ENCODE data around the gene UGGT2. TPM values are rescaled to one million over a fixed set of nuclear protein-coding genes. Genes with fewer than 3 reads are reported as not detected.

Gene UGGT2
- total and polyA plus RNA-seq, 4 donors = 25.4 to 74.7 (median 41.1) TPM

DNA sequence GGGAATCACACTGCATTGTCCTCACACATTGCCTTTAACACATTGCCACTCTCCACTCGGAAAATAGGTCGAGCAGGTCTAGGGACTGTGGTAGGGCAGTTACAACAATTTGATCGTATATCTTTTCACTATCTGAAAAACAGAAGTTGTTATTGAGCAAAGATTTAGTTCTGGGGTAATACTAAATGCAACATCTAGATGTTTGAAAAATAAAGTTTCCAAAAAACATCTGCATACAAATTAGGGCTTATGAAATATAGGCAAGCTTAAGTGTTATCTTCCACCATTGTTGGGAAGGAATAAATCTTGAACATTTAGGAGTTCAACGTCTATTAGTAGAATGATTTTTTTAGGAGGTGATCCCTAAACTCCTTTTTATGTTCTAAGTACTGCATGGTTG lies 35.9 kb upstream of the UGGT2 start:
- WGBS (ENCODE audit: insufficient coverage) = no CpG with 5 or more reads among the region's 4 CpGs
- Histone ChIP-seq H3K36me3 (ENCODE audit: control insufficient read depth, insufficient read depth, low read length) (no peaks in the 10 kb centered on the region), H3K27me3 (ENCODE audit: control insufficient read depth, insufficient read depth, low read length) (peaks cover 42% of the 10 kb centered on the region), H3K9me3 (ENCODE audit: control insufficient read depth, insufficient read depth, low read length) (no peaks in the 10 kb centered on the region), H3K4me3 (ENCODE audit: low read depth, low read length) (peak overlapping the region; percentile 55), H3K4me1 (ENCODE audit: control insufficient read depth, insufficient read depth, low read length) (peaks cover 15% of the 10 kb centered on the region), H3K27ac (ENCODE audit: low read depth, low read length) (no peak overlapping the region)
- DNase-seq (ENCODE audit: low read depth in 4 of 6, low spot score in 6 of 6) = no peak

DNA sequence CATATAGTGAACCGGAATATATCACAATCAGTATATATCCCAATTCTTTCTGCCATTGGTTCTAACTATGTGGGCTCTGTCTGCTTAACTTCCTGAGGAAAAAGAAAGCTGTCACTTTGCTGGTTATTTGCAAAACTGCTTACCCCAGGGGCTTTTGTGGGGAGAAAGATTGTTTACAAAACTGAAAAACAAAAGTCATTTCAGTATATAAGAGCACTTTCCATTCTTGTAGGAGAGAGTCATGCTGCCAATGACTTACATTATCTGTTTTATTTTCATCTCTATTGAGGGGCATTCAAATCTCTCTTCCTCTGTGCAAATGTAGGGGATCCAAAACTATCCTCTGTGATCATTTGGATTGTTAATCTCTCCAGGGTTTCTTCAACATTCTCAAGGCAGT lies 33.5 kb upstream of the UGGT2 start:
- H3K36me3 ChIP-seq (ENCODE audit: control insufficient read depth, insufficient read depth, low read length) = no peaks in the 10 kb centered on the region
- no peak overlapping the region for H3K27ac ChIP-seq (ENCODE audit: low read depth, low read length)
- no peak overlapping the region for H3K4me3 ChIP-seq (ENCODE audit: low read depth, low read length)
- WGBS (ENCODE audit: insufficient coverage) = no CpG with 5 or more reads among the region's 1 CpG
- no peaks in the 10 kb centered on the region for H3K9me3 ChIP-seq (ENCODE audit: control insufficient read depth, insufficient read depth, low read length)
- H3K27me3 ChIP-seq (ENCODE audit: control insufficient read depth, insufficient read depth, low read length) = peaks cover 33% of the 10 kb centered on the region
- DNase-seq (ENCODE audit: low read depth in 4 of 6, low spot score in 6 of 6) = no peak
- H3K4me1 ChIP-seq (ENCODE audit: control insufficient read depth, insufficient read depth, low read length) = peaks cover 13% of the 10 kb centered on the region

DNA sequence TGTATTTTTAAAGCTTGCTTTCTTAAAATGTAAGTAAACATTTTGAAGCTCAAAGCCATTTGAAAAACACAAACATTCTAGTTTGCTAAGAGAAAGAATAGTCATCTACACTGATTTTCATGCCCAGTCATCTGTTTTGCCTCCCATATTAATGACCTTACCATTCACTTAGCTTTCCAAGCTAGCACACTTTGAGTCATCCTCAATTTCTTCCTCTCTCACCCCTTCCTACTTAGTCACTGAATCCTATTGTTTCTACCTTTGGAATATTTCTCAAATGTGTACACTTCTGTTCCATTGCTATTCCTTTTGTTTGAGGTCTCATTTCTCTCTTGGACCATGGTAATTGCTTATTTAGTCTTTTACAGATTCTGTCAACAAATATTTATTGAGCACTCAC lies 29.4 kb upstream of the UGGT2 start:
- DNase-seq (ENCODE audit: low read depth in 4 of 6, low spot score in 6 of 6) = no peak
- no peaks in the 10 kb centered on the region for H3K36me3 ChIP-seq (ENCODE audit: control insufficient read depth, insufficient read depth, low read length)
- H3K9me3 ChIP-seq (ENCODE audit: control insufficient read depth, insufficient read depth, low read length) = no peaks in the 10 kb centered on the region
- peaks cover 4% of the 10 kb centered on the region for H3K27me3 ChIP-seq (ENCODE audit: control insufficient read depth, insufficient read depth, low read length)
- H3K4me1 ChIP-seq (ENCODE audit: control insufficient read depth, insufficient read depth, low read length) = no peaks in the 10 kb centered on the region
- no peak overlapping the region for H3K4me3 ChIP-seq (ENCODE audit: low read depth, low read length)
- no peak overlapping the region for H3K27ac ChIP-seq (ENCODE audit: low read depth, low read length)

GRCh38 chr13:96081888-96082287 lies 28.7 kb upstream of the UGGT2 start:
- no peaks in the 10 kb centered on the region for H3K36me3 ChIP-seq (ENCODE audit: control insufficient read depth, insufficient read depth, low read length)
- H3K9me3 ChIP-seq (ENCODE audit: control insufficient read depth, insufficient read depth, low read length) = no peaks in the 10 kb centered on the region
- H3K4me3 ChIP-seq (ENCODE audit: low read depth, low read length) = no peak overlapping the region
- H3K27me3 ChIP-seq (ENCODE audit: control insufficient read depth, insufficient read depth, low read length) = no peaks in the 10 kb centered on the region
- no peak overlapping the region for H3K27ac ChIP-seq (ENCODE audit: low read depth, low read length)
- H3K4me1 ChIP-seq (ENCODE audit: control insufficient read depth, insufficient read depth, low read length) = no peaks in the 10 kb centered on the region
- DNase-seq (ENCODE audit: low read depth in 4 of 6, low spot score in 6 of 6) = no peak
- WGBS (ENCODE audit: insufficient coverage) = no CpG with 5 or more reads among the region's 2 CpGs

GRCh38 chr13:96080676-96081075 lies 27.5 kb upstream of the UGGT2 start:
- 100% methylated on average over 4 of the region's 5 CpGs for WGBS (ENCODE audit: insufficient coverage)
- Histone ChIP-seq H3K9me3 (ENCODE audit: control insufficient read depth, insufficient read depth, low read length) (no peaks in the 10 kb centered on the region), H3K27me3 (ENCODE audit: control insufficient read depth, insufficient read depth, low read length) (no peaks in the 10 kb centered on the region), H3K4me1 (ENCODE audit: control insufficient read depth, insufficient read depth, low read length) (no peaks in the 10 kb centered on the region), H3K27ac (ENCODE audit: low read depth, low read length) (no peak overlapping the region), H3K4me3 (ENCODE audit: low read depth, low read length) (no peak overlapping the region), H3K36me3 (ENCODE audit: control insufficient read depth, insufficient read depth, low read length) (no peaks in the 10 kb centered on the region)
- no peak for DNase-seq (ENCODE audit: low read depth in 4 of 6, low spot score in 6 of 6)

GRCh38 chr13:96075953-96076543 lies 22.8 kb upstream of the UGGT2 start:
- no CpG with 5 or more reads among the region's 3 CpGs for WGBS (ENCODE audit: insufficient coverage)

DNA sequence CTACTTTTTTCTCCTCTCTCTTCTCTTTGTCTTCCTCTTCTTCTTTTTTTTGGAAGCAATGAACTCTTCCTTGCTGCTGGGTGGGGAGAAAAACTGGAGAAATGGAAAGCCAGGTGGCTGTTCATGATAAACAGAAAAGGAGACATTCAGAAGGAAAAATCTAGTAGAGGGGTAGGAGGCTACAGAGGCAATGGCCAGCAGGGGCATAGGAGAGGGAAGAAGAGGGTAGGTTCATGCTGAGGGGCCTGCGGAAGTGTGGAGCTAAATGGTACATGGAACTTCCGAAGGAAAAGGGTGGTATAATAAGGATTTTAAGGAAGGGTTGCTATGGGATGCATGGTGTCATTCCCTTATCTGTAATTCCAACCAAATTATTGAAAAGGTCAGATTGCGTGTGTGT lies 19.2 kb upstream of the UGGT2 start:
- WGBS (ENCODE audit: insufficient coverage) = no CpG with 5 or more reads among the region's 3 CpGs
- Histone ChIP-seq H3K4me1 (ENCODE audit: control insufficient read depth, insufficient read depth, low read length) (no peaks in the 10 kb centered on the region), H3K27me3 (ENCODE audit: control insufficient read depth, insufficient read depth, low read length) (no peaks in the 10 kb centered on the region), H3K36me3 (ENCODE audit: control insufficient read depth, insufficient read depth, low read length) (no peaks in the 10 kb centered on the region), H3K9me3 (ENCODE audit: control insufficient read depth, insufficient read depth, low read length) (no peaks in the 10 kb centered on the region), H3K27ac (ENCODE audit: low read depth, low read length) (no peak overlapping the region), H3K4me3 (ENCODE audit: low read depth, low read length) (no peak overlapping the region)
- no peak for DNase-seq (ENCODE audit: low read depth in 4 of 6, low spot score in 6 of 6)

More at GRCh38 chr13:96075953-96076543, 22.8 kb upstream of the UGGT2 start:
- Histone ChIP-seq H3K27ac (ENCODE audit: low read depth, low read length) (no peak overlapping the region), H3K4me1 (ENCODE audit: control insufficient read depth, insufficient read depth, low read length) (no peaks in the 10 kb centered on the region), H3K36me3 (ENCODE audit: control insufficient read depth, insufficient read depth, low read length) (no peaks in the 10 kb centered on the region), H3K4me3 (ENCODE audit: low read depth, low read length) (no peak overlapping the region), H3K9me3 (ENCODE audit: control insufficient read depth, insufficient read depth, low read length) (no peaks in the 10 kb centered on the region), H3K27me3 (ENCODE audit: control insufficient read depth, insufficient read depth, low read length) (no peaks in the 10 kb centered on the region)
- no peak for DNase-seq (ENCODE audit: low read depth in 4 of 6, low spot score in 6 of 6)

DNA sequence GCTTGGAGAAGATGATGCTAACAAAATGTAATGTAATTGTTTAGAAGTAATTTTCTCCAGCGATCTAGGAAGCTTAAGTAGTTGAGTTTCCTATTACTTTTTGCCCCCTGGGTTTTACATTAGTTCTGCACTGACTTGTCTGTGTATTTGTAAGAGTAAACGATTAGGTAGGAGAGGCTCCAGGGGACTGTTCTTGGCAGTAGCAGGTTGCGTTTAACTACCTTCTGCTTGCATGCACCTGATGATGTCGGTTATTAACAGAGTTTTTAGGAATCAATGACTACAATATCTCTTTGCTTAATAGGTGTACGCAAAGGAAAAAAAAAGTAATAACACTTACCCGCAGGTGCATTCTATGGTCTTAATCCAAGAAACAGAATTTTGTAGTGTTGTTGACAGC lies 18.3 kb upstream of the UGGT2 start:
- Histone ChIP-seq H3K27me3 (ENCODE audit: control insufficient read depth, insufficient read depth, low read length) (no peaks in the 10 kb centered on the region), H3K9me3 (ENCODE audit: control insufficient read depth, insufficient read depth, low read length) (no peaks in the 10 kb centered on the region), H3K4me1 (ENCODE audit: control insufficient read depth, insufficient read depth, low read length) (no peaks in the 10 kb centered on the region), H3K36me3 (ENCODE audit: control insufficient read depth, insufficient read depth, low read length) (no peaks in the 10 kb centered on the region), H3K27ac (ENCODE audit: low read depth, low read length) (no peak overlapping the region), H3K4me3 (ENCODE audit: low read depth, low read length) (no peak overlapping the region)
- 63% methylated on average over 2 of the region's 6 CpGs for WGBS (ENCODE audit: insufficient coverage)
- peak in 1 of 6 donors; percentile 88 for DNase-seq (ENCODE audit: low read depth in 4 of 6, low spot score in 6 of 6)

DNA sequence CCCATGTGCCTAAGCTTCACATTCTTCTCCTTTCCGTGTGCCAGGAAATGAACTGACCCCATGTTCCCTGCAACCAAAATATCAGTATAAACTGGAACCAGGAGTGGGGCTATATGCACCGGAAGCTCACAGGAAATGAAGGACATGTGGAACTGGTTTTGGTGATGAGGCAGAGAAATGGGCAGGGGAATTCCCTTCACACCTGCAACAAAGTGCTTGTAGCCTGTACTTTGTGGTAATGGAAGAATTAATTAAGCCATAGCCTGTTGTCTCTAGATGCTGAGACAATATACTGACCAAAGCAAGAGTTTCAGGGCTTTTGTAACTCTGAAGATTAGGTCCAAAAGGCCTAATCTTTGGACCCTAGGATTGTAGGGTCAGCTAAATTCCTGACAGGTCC lies 15.5 kb upstream of the UGGT2 start:
- H3K9me3 ChIP-seq (ENCODE audit: control insufficient read depth, insufficient read depth, low read length) = no peaks in the 10 kb centered on the region
- H3K36me3 ChIP-seq (ENCODE audit: control insufficient read depth, insufficient read depth, low read length) = no peaks in the 10 kb centered on the region
- whole genome bisulfite sequencing (ENCODE audit: insufficient coverage) = no CpG with 5 or more reads among the region's 2 CpGs
- no peak overlapping the region for H3K27ac ChIP-seq (ENCODE audit: low read depth, low read length)
- H3K27me3 ChIP-seq (ENCODE audit: control insufficient read depth, insufficient read depth, low read length) = no peaks in the 10 kb centered on the region
- no peak for DNase-seq (ENCODE audit: low read depth in 4 of 6, low spot score in 6 of 6)
- H3K4me3 ChIP-seq (ENCODE audit: low read depth, low read length) = no peak overlapping the region
- no peaks in the 10 kb centered on the region for H3K4me1 ChIP-seq (ENCODE audit: control insufficient read depth, insufficient read depth, low read length)

- peak in 4 of 6 donors; percentile 4 to 83 (median 36) for DNase-seq (ENCODE audit: low read depth in 4 of 6, low spot score in 6 of 6)
- H3K27ac ChIP-seq (ENCODE audit: low read depth, low read length) = no peak overlapping the region
- H3K9me3 ChIP-seq (ENCODE audit: control insufficient read depth, insufficient read depth, low read length) = no peaks in the 10 kb centered on the region
- H3K4me3 ChIP-seq (ENCODE audit: low read depth, low read length) = no peak overlapping the region
- H3K36me3 ChIP-seq (ENCODE audit: control insufficient read depth, insufficient read depth, low read length) = no peaks in the 10 kb centered on the region
- 94% methylated on average over 2 of the region's 2 CpGs for WGBS (ENCODE audit: insufficient coverage)
- H3K27me3 ChIP-seq (ENCODE audit: control insufficient read depth, insufficient read depth, low read length) = no peaks in the 10 kb centered on the region
- H3K4me1 ChIP-seq (ENCODE audit: control insufficient read depth, insufficient read depth, low read length) = no peaks in the 10 kb centered on the region
These were observed 12.6 kb upstream of the UGGT2 start for GRCh38 chr13:96065849-96066248.
